ENCODE measurements around the gene AP1S1. TPM values are rescaled to one million over a fixed set of nuclear protein-coding genes. Genes with fewer than 3 reads are reported as not detected.
"Not testable (repeated sequence)": the region's sequence is repeated elsewhere in the genome, so short reads cannot be mapped to it uniquely, and the experiment has no call there.

The AP1S1 gene
- total and polyA plus RNA-seq, 3 experiments from 2014 or later: 4.4 to 43.6 (median 42.6) TPM

- H3K4me3 Mint-ChIP-seq: no peak overlapping the region
- Histone ChIP-seq H3K27ac (ENCODE audit: low read depth, low read length) (no peak overlapping the region), H3K4me1 (ENCODE audit: insufficient read depth, low read length) (peaks cover 7% of the 10 kb centered on the region), H3K9me3 (ENCODE audit: low read length) (no peaks in the 10 kb centered on the region), H3K36me3 (ENCODE audit: insufficient read depth, low read length) (no peaks in the 10 kb centered on the region), H3K27me3 (ENCODE audit: insufficient read depth, low read length, poor library complexity, severe bottlenecking) (no peaks in the 10 kb centered on the region), H3K4me3 (ENCODE audit: low read length) (no peak overlapping the region)
- no peak overlapping the region for H3K27ac Mint-ChIP-seq
- CTCF ChIA-PET: no interaction called here
- no peak for DNase-seq
- H3K9me3 Mint-ChIP-seq: peaks cover 0 to 2% (median 0%) of the 10 kb centered on the region in 5 donors
- POLR2A ChIA-PET: no interaction called here
- H3K36me3 Mint-ChIP-seq: no peaks in the 10 kb centered on the region
- H3K4me1 Mint-ChIP-seq: peaks cover 6 to 14% (median 8%) of the 10 kb centered on the region in 3 donors
- peaks cover 48 to 66% of the 10 kb centered on the region in 2 donors for H3K27me3 Mint-ChIP-seq
Measured at GRCh38 chr7:101120315-101120714, 34.0 kb upstream of the AP1S1 start.

- peaks cover 56 to 73% of the 10 kb centered on the region in 2 donors for H3K27me3 Mint-ChIP-seq
- DNase-seq; H3K36me3 Mint-ChIP-seq; H3K4me3 Mint-ChIP-seq; H3K9me3 ChIP-seq (ENCODE audit: low read length); H3K4me3 ChIP-seq (ENCODE audit: low read length); H3K36me3 ChIP-seq (ENCODE audit: insufficient read depth, low read length); H3K27me3 ChIP-seq (ENCODE audit: insufficient read depth, low read length, poor library complexity, severe bottlenecking); POLR2A ChIA-PET; H3K27ac Mint-ChIP-seq; CTCF ChIA-PET; H3K9me3 Mint-ChIP-seq; H3K27ac ChIP-seq (ENCODE audit: low read depth, low read length): not testable (repeated sequence)
- peaks cover 14% of the 10 kb centered on the region for H3K4me1 ChIP-seq (ENCODE audit: insufficient read depth, low read length)
- peaks cover 16 to 25% (median 18%) of the 10 kb centered on the region in 3 donors for H3K4me1 Mint-ChIP-seq
Measured at GRCh38 chr7:101121631-101121990, 32.7 kb upstream of the AP1S1 start.

DNA sequence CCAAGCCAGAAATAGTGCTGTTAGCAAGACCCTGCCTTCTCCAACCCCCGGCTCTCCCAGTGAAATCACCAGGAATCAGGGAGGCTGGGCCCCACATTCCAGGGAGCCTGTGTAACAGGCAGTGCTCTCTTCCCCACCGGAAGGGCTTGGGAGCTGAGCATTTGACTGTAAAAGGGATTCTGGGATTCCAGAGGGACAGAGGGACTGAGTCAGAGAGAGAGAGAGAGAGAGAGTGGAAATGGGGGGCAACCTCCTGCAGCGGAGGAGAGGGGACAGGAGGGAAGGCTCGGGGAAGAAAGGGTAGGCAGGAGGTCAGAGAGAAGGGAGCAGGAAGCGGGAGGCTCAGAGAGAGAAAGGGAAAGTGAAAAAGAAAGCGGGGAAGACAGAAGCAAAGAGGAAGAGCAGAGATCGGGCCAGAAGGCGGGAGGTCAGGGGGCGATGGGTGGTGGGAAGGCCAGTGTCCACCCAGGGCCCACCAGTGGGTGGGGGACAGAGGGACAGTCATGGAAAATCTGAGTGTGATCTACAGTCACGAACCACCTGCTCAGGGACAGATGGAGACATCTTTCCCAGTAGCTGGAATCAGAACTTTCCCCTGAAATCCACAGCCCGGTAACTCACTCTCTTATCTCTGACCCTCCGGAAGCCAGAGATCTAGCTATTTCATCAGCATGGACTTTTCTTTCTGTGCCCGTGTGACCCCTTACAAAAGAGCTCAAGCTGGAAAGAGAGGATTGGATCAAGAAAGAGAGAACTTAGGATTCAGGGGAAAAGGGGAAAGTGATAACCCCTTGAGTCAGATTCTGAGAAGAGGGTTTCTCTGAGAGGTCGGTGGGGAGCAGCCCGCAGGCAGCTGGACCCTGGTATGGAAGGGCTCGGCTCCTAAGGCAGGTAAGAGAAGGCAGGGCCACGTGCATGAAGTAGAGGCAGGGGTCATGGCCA, 32.0 kb upstream of the AP1S1 start:
- H3K4me3 ChIP-seq (ENCODE audit: low read length): no peak overlapping the region
- peaks cover 23 to 32% (median 24%) of the 10 kb centered on the region in 3 donors for H3K4me1 Mint-ChIP-seq
- peak overlapping the region in 2 of 7 donors; percentile 15 to 27 for H3K4me3 Mint-ChIP-seq
- H3K27me3 ChIP-seq (ENCODE audit: insufficient read depth, low read length, poor library complexity, severe bottlenecking): peaks cover 5% of the 10 kb centered on the region
- H3K9me3 ChIP-seq (ENCODE audit: low read length): no peaks in the 10 kb centered on the region
- H3K27ac Mint-ChIP-seq: no peak overlapping the region
- CTCF ChIA-PET: interaction anchor here (0.9 kb wide), 1 partner anchor 22 kb away, joined by 3 read pairs; no protein-coding TSS in a partner anchor
- H3K27me3 Mint-ChIP-seq: peaks cover 56 to 76% of the 10 kb centered on the region in 2 donors
- peaks cover 0 to 2% (median 0%) of the 10 kb centered on the region in 5 donors for H3K9me3 Mint-ChIP-seq
- DNase-seq: no peak
- no peaks in the 10 kb centered on the region for H3K36me3 ChIP-seq (ENCODE audit: insufficient read depth, low read length)
- no peaks in the 10 kb centered on the region for H3K36me3 Mint-ChIP-seq
- H3K4me1 ChIP-seq (ENCODE audit: insufficient read depth, low read length): peaks cover 21% of the 10 kb centered on the region
- H3K27ac ChIP-seq (ENCODE audit: low read depth, low read length): no peak overlapping the region
- POLR2A ChIA-PET: no interaction called here

GRCh38 chr7:101122933-101123702, 31.2 kb upstream of the AP1S1 start:
- no peak for DNase-seq
- no peaks in the 10 kb centered on the region for H3K9me3 ChIP-seq (ENCODE audit: low read length)
- H3K36me3 Mint-ChIP-seq: no peaks in the 10 kb centered on the region
- no peak overlapping the region for H3K4me3 ChIP-seq (ENCODE audit: low read length)
- peaks cover 9% of the 10 kb centered on the region for H3K27me3 ChIP-seq (ENCODE audit: insufficient read depth, low read length, poor library complexity, severe bottlenecking)
- H3K27me3 Mint-ChIP-seq: peaks cover 59 to 81% of the 10 kb centered on the region in 2 donors
- no peaks in the 10 kb centered on the region for H3K36me3 ChIP-seq (ENCODE audit: insufficient read depth, low read length)
- POLR2A ChIA-PET: no interaction called here
- peak overlapping the region in 1 of 8 donors; percentile 15 for H3K27ac Mint-ChIP-seq
- CTCF ChIA-PET: interaction anchor here (0.9 to 2.2 kb wide), 2 partner anchors 20 to 21 kb away, joined by 3 to 14 read pairs; no protein-coding TSS in a partner anchor
- no peak overlapping the region for H3K4me3 Mint-ChIP-seq
- peaks cover 21% of the 10 kb centered on the region for H3K4me1 ChIP-seq (ENCODE audit: insufficient read depth, low read length)
- H3K27ac ChIP-seq (ENCODE audit: low read depth, low read length): no peak overlapping the region
- peaks cover 25 to 35% (median 27%) of the 10 kb centered on the region in 3 donors for H3K4me1 Mint-ChIP-seq
- H3K9me3 Mint-ChIP-seq: peaks cover 0 to 2% (median 0%) of the 10 kb centered on the region in 5 donors

DNA sequence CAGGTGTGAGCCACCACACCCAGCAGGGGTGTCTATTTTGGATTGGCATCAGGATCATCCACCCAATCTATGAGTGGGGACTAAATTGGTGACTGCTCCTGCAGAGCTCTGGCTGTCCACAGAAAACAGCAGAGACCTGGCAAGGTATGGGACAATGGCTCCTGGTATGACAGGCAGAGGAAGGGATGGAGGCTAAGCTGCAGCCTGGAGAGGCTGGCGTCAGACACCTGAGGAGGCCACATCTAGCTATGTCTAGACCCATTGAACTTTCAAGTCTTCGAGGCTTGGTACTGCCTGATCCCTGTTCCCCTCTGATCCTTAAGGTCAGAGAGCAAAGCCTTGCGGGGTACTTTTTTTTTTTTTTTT, 30.6 kb upstream of the AP1S1 start:
- POLR2A ChIA-PET: no interaction called here
- Histone ChIP-seq H3K27me3 (ENCODE audit: insufficient read depth, low read length, poor library complexity, severe bottlenecking) (peaks cover 9% of the 10 kb centered on the region), H3K9me3 (ENCODE audit: low read length) (no peaks in the 10 kb centered on the region), H3K36me3 (ENCODE audit: insufficient read depth, low read length) (no peaks in the 10 kb centered on the region), H3K4me3 (ENCODE audit: low read length) (no peak overlapping the region), H3K27ac (ENCODE audit: low read depth, low read length) (no peak overlapping the region), H3K4me1 (ENCODE audit: insufficient read depth, low read length) (peaks cover 21% of the 10 kb centered on the region)
- no peak for DNase-seq
- H3K9me3 Mint-ChIP-seq: no peaks in the 10 kb centered on the region
- no peak overlapping the region for H3K27ac Mint-ChIP-seq
- peaks cover 25 to 38% (median 27%) of the 10 kb centered on the region in 3 donors for H3K4me1 Mint-ChIP-seq
- H3K36me3 Mint-ChIP-seq: no peaks in the 10 kb centered on the region
- H3K27me3 Mint-ChIP-seq: peaks cover 58 to 82% of the 10 kb centered on the region in 2 donors
- H3K4me3 Mint-ChIP-seq: no peak overlapping the region
- CTCF ChIA-PET: interaction anchor here (2.2 kb wide), 1 partner anchor 20 kb away, joined by 14 read pairs; no protein-coding TSS in a partner anchor

DNA sequence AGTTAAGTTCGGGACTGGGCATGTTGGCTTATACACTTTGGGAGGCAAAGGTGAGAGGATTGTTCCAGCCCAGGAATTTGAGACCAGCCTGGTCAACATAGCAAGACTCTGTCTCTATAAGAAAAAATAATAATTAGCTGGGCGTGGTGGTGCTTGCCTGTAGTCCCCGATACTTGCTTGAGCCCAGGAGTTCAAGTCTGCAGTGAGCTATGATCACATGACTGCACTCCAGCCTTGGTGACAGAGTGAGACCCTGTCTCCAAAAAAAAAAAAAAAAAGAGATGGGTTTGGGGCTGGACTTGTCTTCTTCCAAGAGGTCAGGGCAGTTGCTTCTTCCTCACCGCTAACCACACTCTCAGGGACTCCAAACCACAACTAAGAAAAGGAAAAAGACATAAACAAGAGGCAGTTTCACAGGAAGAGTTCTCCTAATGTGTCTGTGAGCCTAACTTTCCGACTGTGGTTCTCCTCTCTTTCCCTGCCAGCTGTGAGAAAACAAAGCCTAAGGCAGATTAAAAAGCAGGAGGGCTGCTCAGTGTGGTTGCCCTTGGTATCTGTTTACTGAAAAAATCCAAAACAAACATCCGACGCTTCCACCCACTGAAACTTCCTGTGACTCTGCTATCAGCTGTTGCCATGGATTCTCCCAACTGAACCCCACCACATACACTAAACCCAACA, 29.8 kb upstream of the AP1S1 start:
- Histone ChIP-seq H3K36me3 (ENCODE audit: insufficient read depth, low read length) (no peaks in the 10 kb centered on the region), H3K9me3 (ENCODE audit: low read length) (no peaks in the 10 kb centered on the region), H3K4me3 (ENCODE audit: low read length) (no peak overlapping the region), H3K27me3 (ENCODE audit: insufficient read depth, low read length, poor library complexity, severe bottlenecking) (peaks cover 9% of the 10 kb centered on the region), H3K4me1 (ENCODE audit: insufficient read depth, low read length) (peaks cover 21% of the 10 kb centered on the region), H3K27ac (ENCODE audit: low read depth, low read length) (no peak overlapping the region)
- Mint-ChIP-seq H3K27me3 (peaks cover 53 to 77% of the 10 kb centered on the region in 2 donors), H3K27ac (peak overlapping the region in 1 of 8 donors; percentile 30), H3K36me3 (no peaks in the 10 kb centered on the region), H3K4me1 (peaks cover 25 to 38% (median 27%) of the 10 kb centered on the region in 3 donors), H3K4me3 (no peak overlapping the region), H3K9me3 (no peaks in the 10 kb centered on the region)
- ChIA-PET POLR2A (no interaction called here), CTCF (interaction anchor here (2.2 kb wide), 1 partner anchor 19 kb away, joined by 14 read pairs; no protein-coding TSS in a partner anchor)
- DNase-seq: no peak

- Histone ChIP-seq H3K4me3 (ENCODE audit: low read length) (peak overlapping the region; percentile 39), H3K27me3 (ENCODE audit: insufficient read depth, low read length, poor library complexity, severe bottlenecking) (peaks cover 9% of the 10 kb centered on the region), H3K4me1 (ENCODE audit: insufficient read depth, low read length) (peaks cover 21% of the 10 kb centered on the region), H3K9me3 (ENCODE audit: low read length) (no peaks in the 10 kb centered on the region), H3K27ac (ENCODE audit: low read depth, low read length) (no peak overlapping the region), H3K36me3 (ENCODE audit: insufficient read depth, low read length) (no peaks in the 10 kb centered on the region)
- Mint-ChIP-seq H3K36me3 (no peaks in the 10 kb centered on the region), H3K9me3 (no peaks in the 10 kb centered on the region), H3K4me1 (peaks cover 25 to 38% (median 27%) of the 10 kb centered on the region in 3 donors), H3K4me3 (peak overlapping the region in 5 of 7 donors; percentile 31 to 75 (median 73)), H3K27ac (peak overlapping the region in 4 of 8 donors; percentile 22 to 74 (median 54)), H3K27me3 (peaks cover 42 to 76% of the 10 kb centered on the region in 2 donors)
- ChIA-PET POLR2A (no interaction called here), CTCF (interaction anchor here (0.6 to 1.5 kb wide), 3 partner anchors 18 to 415 kb away, joined by 3 to 6 read pairs (median 3); no protein-coding TSS in a partner anchor)
- DNase-seq: no peak
Measured at GRCh38 chr7:101125989-101126650, 28.2 kb upstream of the AP1S1 start.
